ENCODE results near the gene PCAT7.

DNA sequence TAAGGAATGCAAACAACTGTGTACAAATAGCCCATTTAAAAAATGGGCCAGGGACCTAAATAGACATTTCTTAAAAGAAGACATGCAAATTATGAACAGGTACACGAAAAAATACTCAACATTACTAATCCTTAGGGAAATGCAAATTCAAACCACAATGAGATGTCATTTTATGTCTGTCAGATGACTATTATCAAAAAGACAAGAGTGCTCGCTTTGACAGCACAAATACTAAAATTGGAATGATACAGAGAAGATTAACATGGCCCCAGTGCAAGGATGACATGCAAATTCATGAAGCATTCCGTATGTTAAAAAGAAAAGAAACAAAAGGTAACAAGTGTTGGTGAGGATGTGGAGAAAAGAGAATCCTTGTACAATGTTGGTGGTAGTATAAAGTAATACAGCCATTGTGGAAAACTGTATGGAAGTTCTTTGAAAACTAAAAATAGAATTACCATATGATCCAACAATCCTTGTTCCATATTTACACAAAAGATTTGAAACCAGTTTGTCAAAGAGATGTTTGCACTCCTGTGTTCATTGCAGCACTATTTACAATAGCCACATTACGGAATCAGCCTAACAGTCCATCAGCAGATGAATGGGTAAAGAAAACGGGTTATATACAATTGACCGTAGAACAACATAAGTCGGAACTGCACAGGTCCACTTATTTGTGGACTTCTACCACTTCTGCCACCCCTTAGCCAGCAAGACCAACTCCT is 47.2 kb upstream of the PCAT7 start:
- TF ChIP-seq ZNF24 (IDR thresholded peaks at IDR 0.05) (no peak), SRF (IDR thresholded peaks at IDR 0.05; ENCODE audit: low read depth in 2 of 2, low read length in 2 of 2) (no peak), RAD21 (IDR thresholded peaks at IDR 0.05; ENCODE audit: insufficient read depth, low read depth, low read length) (no peak), POLR2A (IDR thresholded peaks at IDR 0.05; ENCODE audit: low read depth, low read length) (no peak), ZNF274 (IDR thresholded peaks at IDR 0.05; ENCODE audit: insufficient read depth, insufficient read length) (no peak)

Measured in GM12878 (cell line).